ENCODE measurements around the gene GLB1L2.
A peak's percentile ranks its signal among the peaks of the same experiment; 100 is the strongest.

GLB1L2 gene

DNA sequence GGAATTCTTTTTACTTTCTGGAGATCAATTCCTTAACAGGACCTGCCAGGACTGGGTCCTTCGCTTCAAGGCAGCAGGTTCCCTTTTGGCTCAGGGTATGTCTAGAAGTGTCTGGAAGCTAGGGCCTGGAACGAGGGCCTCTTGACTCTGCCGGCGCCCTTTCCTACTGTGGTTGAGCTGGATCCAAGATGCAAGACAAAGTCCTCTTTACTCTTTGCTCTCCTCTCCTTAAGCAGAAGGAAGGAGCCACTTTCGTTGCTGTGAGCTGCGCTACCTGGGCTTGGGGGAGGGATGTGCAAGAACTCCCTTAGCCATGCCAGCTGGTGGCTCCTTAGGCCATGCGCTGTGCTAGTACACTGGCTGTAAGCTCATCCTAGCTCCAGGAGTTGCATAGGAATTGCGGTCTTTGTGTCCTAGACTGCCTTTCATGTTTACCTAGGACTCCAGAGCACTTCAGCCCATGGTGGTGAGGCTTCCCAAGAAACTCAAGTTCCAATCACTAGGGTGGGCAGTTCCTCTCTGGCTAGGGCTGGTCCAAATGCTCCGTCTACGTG, 18.1 kb downstream of the GLB1L2 start:
- DNase-seq, result no peak

DNA sequence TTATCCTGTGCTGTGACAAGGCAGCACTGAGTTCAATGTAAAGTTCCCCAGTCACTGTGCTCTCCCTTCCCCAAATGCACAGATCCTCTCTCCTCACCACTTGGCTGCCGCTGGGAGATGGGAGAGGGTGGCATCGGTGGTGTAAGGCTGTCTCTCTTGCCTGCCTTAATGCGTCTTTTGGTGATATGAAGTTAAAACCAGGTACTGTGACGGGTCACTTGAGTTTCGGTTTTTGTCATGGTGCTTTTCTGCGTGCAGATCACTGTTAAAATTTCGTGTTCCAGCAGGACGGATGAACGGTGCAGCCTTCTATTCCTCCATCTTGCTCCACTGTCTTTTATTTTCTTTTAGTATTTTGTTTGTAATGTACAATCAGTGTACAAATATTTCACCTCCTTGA, 18.6 kb downstream of the GLB1L2 start:
- DNase-seq, result no peak

DNA sequence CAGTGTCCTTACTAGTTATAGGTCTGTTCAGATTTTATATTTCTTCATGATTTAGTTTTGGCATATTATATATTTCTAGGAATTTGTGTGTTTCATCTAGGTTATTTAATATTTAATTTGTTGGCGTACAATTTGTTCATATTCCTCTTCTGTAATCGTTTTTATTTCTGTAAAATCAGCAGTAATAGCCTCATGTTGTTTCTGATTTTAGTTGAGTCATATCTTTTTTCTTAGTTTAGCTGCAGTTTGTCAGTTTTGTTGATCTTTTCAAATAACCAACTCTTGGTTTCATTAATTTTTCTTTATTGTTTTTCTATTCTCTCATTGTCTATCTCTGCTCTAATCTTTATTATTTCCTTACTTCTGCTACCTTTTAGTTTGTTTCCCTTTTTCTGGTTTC, 20.3 kb downstream of the GLB1L2 start:
- no peak for DNase-seq

GRCh38 chr11:134355136-134355535, 23.3 kb downstream of the GLB1L2 start:
- DNase-seq, result no peak

DNA sequence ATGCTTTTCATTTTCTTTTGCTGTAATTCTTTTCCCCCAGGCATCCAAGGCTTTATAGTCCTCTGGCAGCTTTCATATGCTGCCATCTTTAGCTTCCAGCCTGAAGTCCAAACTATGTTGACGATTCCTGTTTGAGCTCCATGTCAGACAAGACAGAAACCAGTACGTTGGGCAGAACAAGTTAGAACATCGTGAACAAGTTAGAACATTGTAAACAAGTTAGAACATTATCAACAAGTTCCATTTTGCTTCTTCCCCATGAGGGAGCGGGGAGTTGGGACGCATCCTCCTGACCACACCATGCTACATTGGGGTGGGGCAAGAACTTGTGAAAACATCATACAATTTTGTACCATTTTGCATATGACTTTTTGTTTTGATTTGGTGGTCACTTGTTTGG, 23.9 kb downstream of the GLB1L2 start:
- no peak for DNase-seq

GRCh38 chr11:134356656-134357544, 25.1 kb downstream of the GLB1L2 start:
- no peak for DNase-seq

DNA sequence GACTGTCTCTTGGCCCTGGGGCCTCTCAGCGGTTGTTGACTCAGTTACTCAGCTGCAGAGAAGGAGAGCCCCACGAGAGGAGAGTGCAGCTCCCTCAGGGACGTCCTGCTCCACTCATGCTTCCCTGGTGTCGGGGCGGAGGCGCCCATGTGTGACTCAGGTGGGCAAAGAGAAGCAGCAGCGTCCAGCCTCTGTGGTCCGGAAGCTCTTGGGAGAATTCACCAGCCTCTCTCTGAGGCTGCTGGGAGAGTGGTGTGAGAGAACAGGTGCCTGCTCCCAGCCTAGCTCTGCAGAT, 25.7 kb downstream of the GLB1L2 start:
- DNase-seq, result no peak

DNA sequence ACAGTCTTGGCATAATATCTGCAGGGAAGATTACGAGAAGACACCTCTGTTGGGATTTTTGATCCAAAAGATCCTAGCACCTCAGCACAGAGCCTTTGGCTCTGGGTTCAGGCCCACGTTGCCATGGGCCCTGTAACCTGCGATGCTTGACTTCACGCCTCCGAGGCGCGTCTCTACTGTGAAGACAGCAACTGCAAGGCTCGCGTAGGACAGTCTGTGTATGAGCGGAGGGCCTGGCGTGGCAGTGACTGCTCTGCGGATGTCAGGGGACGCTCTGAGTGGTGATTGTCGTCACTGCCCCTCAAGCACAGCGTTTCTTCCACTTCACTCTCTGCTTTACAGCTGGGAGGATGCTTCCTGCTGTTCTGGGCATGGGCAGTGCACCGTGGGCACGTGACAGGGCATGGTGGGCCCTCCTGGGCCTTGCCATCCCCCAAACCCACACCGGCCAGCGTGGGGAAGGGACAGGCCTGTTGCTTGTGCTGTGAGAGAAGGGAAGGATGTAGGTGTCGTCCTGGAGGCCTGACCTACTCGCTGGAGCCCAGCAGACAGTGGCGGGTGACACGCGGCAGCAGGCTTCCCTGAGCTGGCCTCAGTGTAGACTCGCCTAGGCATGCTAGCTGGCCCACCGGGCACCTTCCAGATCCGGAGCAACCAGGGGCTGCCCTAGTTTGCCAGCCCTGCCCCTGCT, 26.5 kb downstream of the GLB1L2 start:
- DNase-seq, result no peak

GRCh38 chr11:134358856-134359490, 27.2 kb downstream of the GLB1L2 start:
- no peak for DNase-seq

DNA sequence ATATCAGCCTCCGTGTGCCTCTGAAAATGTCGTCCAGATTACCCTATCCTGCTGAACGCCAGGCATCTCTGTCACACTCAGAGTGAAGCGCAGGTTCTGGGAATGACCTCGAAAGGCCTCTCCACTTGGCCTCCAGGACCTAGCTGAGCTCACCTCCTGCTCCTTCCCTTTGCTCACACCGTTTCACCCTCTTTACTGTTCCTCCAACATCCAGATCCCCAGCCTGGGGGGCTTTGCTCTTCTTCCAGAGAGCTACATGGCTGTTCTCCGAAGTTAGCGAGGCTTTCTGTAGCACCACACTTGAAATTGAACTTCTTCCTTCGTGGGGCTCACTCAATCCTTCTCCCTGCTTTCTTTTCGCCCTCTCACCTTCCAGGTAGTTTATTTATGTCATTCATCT, 27.9 kb downstream of the GLB1L2 start:
- DNase-seq, result no peak

GRCh38 chr11:134360050-134360835, 28.5 kb downstream of the GLB1L2 start:
- peak; percentile 60 for DNase-seq

GRCh38 chr11:134361661-134362060, 29.9 kb downstream of the GLB1L2 start:
- DNase-seq, result no peak

- DNase-seq, result no peak
These were observed 30.6 kb downstream of the GLB1L2 start for GRCh38 chr11:134362192-134362901.

DNA sequence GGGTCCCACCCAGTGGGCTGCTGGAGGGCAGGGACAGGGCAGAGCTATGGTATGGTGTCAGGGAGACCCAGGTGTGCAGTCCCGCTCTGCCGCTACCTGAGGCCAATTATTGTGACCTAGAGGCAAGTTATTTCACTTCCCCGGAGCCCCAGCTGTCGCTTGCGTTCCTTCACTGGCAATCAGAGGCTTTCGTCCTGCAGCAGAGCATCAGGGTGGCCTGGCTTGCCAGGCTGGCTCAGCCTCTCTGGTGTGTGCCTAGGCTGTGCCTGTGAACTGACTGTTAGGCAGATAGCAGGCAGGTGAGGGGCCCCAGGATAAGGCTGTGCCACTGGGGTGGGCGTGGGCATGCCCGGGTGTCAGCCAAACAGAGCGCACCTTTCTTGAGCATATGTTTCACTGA, 31.4 kb downstream of the GLB1L2 start:
- no peak for DNase-seq

DNA sequence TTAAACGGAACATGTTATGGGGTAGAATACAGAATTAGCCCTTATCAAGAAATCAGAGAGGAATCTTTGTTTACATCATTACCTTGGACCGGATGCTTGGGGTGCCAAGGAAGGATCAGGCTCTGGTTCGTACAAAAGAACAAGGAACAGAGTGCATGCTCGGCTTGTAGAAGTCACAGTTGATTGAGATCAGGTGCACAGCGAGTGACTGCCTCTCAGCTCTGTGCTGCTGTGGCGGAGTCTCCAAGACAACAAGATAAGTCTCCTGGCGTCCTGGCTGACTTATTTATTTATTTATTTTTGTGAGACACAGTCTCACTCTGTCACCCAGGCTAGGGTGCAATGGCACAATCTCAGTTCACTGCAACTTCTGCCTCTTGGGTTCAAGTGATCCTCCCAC, 31.8 kb downstream of the GLB1L2 start:
- DNase-seq, result no peak

- DNase-seq, result no peak
These were observed 32.5 kb downstream of the GLB1L2 start for GRCh38 chr11:134364261-134364660.

GRCh38 chr11:134365011-134365925, 33.5 kb downstream of the GLB1L2 start:
- DNase-seq, result no peak

DNA sequence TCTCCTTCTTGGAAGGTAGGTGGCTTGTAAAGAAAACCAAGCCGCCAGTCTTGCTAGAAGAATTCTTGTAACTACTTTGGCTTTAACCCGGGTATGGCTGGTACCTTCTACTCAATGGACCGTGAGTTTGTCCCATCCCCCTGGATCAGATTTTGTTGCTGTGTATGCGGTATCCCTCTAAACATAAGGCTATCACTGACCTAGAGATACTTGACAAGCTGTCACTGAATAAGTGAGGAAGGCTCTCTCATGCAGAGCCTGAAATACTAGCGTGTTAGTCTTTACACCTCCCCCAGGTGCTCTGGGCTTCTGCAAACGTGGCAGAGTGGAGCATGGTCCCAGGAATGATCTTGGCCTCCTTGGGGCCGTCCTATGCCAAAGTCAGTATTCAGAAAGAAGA, 34.5 kb downstream of the GLB1L2 start:
- no peak for DNase-seq

- no peak for DNase-seq
These were observed 36.0 kb downstream of the GLB1L2 start for GRCh38 chr11:134367781-134368180.

GRCh38 chr11:134369656-134370525, 38.1 kb downstream of the GLB1L2 start:
- no peak for DNase-seq

All from T-helper 9 cell (primary cell).